ENCODE measurements around the gene MAP2K5.
A peak's percentile ranks its signal among the peaks of the same experiment; 100 is the strongest.

Gene MAP2K5

DNA sequence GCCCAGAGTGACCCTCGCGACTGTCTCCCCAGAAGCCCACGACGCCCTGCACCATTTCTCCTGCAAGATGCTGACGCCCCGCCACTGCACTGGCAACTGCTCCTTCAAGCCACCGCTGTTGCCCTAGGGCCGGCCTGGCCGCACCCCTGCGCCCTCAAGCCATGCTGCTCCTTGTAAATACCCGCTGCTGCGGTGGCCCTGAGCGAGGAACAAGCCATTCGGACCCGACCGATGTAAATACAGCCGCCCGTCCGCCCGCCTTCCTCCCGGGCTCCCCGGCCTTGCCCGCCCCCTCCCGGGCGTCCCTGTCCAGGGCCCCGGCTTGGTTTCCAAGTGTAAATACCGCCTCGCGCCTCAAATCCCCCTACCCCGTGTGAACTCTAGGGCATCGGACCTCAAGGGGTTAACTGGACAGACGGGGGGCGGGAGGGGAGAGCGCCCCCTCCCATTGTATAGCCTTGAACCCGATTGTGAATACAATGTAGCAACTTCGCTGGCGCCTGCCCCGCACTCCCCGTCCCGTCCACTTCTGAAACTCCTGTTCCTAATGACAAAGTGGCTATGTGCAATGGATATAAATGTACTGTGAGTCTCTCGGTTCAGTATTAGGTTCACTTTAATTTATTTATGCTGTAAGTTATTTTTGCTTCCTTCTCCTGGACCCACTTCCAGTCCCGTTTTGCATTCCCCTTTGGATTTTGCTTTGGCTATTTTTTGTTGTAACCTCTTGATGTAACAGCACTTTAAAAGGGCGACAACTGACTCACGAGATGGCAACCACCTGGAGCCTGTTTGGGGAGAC, 291.4 kb downstream of the MAP2K5 start:
- TF ChIP-seq, protein P1, sequence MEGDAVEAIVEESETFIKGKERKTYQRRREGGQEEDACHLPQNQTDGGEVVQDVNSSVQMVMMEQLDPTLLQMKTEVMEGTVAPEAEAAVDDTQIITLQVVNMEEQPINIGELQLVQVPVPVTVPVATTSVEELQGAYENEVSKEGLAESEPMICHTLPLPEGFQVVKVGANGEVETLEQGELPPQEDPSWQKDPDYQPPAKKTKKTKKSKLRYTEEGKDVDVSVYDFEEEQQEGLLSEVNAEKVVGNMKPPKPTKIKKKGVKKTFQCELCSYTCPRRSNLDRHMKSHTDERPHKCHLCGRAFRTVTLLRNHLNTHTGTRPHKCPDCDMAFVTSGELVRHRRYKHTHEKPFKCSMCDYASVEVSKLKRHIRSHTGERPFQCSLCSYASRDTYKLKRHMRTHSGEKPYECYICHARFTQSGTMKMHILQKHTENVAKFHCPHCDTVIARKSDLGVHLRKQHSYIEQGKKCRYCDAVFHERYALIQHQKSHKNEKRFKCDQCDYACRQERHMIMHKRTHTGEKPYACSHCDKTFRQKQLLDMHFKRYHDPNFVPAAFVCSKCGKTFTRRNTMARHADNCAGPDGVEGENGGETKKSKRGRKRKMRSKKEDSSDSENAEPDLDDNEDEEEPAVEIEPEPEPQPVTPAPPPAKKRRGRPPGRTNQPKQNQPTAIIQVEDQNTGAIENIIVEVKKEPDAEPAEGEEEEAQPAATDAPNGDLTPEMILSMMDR (IDR thresholded peaks at IDR 0.05; ENCODE audit: low read depth, low read length), result peak; percentile 45
- H3K4me3 ChIP-seq (ENCODE audit: low read depth, low read length), result peak overlapping the region; percentile 32

DNA sequence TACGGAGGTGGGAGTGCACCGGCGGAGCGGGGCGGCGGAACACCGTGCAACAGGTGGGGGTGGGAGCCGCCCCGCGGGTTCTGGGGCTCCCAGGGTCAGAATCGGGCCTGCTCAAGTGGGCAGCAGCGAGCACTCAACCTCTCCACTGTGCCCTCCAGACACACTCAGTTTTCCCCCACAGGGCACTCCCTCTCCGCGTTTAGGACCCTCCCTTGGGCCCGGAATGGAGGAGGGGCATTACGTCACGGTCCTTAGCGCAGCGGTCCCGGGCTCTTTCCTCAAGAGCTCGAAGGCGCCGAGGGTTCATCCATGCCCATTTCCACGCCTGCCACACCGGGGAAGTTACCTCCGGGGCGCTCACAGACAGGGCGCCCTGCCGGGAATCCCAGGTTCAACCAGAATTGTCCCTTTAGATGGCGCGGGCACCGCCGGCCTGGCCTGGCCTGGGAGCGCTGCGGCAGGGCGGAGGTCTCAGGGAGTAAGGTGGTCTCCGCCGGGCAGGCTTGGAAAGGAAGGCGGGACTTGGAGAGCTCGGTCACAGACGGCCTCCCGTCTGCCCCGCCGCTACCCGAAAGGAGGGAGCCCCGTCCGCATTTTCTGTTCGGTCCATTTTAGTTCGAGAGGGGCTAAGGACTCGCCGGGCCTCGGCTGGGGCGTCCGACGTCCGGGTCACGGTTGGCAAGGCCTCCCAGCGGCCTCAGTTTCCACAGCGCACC, 292.2 kb downstream of the MAP2K5 start:
- no peak overlapping the region for H3K4me3 ChIP-seq (ENCODE audit: low read depth, low read length)
- TF ChIP-seq, protein P1 (IDR thresholded peaks at IDR 0.05; ENCODE audit: low read depth, low read length), result no peak

DNA sequence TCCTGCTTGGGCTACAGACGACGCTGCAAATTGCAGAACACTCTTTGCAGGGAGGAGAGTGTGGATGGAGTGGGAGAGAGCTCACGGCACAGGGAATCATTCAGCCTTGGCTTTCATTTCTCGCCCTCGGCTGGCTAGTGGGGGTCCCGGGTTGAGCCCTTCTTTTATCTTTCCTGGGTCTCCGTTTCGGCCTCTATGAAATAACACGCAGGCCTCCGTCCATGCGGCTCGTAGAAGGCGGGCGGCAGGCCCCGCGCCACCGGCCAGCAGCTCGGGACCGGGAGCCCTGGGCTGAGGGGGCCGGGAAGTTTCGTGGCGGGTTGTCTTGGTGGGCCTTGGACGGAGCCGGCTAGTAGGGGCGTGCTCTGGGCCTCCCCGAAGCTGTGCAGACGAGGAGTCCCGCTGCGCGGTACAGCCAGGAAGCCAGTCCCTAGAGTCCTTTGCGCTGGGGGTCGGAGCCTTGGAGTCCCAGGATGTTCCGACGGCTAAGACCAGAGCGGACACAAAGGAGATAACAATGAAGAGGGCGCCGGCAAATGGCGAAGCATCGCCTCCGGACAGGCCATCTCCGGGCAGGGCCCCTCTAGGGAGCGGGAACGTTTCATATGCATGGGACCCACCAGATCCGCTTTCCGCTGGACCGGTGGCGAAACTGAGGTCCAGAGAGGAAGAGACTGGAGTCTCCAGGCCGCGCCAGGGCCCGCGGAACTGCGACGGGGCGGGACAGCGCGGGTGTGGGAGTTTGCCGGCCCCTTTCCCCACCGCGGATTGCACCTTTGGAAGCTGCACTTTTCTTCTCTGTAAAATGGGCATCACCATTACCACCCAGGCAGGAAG, 293.0 kb downstream of the MAP2K5 start:
- TF ChIP-seq, protein P1 (IDR thresholded peaks at IDR 0.05; ENCODE audit: low read depth, low read length), result no peak
- no peak overlapping the region for H3K4me3 ChIP-seq (ENCODE audit: low read depth, low read length)

DNA sequence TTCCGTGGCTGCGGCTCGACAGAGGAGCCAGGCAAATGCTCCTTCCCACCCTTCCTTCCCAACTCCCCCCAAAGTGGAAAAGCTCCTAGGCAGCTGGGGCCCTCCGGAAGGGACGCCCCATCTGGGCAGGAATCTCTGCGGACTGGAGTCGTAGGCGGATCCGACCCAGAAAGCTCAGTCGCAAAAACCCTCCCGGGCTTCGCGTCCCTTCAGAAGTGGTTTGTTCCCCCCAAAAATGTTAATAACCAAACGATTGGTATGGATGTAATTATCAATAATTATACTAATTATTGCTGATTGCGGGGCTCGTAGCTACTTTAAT, 293.6 kb downstream of the MAP2K5 start:
- TF ChIP-seq, protein P1 (IDR thresholded peaks at IDR 0.05; ENCODE audit: low read depth, low read length), result no peak
- 0 out of 2 replicates have a peak overlapping the region, but pooled peaks have one; percentile 2 for H3K4me3 ChIP-seq (ENCODE audit: low read depth, low read length)

DNA sequence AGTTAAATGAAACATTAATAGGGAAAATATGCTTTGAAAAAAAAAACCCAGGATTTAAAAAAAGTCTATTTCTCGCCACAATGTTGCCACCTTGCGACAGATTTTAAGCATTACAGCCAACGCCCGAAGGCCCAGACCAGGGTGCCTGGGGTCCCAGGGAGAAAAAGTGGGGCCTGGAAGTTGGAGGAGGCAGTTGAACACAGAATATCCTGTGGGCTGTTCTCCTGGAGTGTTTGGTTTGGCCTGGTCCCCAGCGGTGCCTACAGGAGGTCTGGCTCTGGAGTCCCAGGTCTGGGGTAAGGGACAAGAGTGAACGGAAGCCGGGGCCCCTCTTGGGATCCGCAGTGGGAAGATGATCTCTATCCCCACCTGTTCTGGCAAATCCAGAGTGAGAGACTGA, 294.0 kb downstream of the MAP2K5 start:
- no peak overlapping the region for H3K4me3 ChIP-seq (ENCODE audit: low read depth, low read length)
- TF ChIP-seq, protein P1 (IDR thresholded peaks at IDR 0.05; ENCODE audit: low read depth, low read length), result peak; percentile 72

DNA sequence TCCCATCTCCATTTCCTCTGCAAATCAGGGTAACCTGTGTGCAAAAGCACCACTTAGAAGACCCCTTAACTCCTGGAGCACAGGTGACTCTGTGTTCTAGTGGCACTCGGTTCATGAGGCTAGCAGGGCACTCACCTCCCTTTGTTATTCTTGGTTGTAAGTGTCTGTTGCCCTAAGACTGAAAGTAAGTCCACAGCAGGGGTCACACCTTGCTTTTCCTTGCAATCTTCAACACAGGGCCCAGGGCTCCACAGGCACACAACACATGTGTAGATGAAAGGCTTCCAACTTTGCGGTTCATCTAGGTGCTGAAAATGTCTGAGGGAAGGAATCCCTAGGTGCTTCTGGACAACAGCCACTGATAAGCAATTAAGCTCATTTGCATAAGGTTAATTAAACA, 294.5 kb downstream of the MAP2K5 start:
- no peak overlapping the region for H3K4me3 ChIP-seq (ENCODE audit: low read depth, low read length)
- TF ChIP-seq, protein P1 (IDR thresholded peaks at IDR 0.05; ENCODE audit: low read depth, low read length), result no peak

Data from WI38 (cell line).